Choroid plexus epithelial cell (primary cell): ENCODE data around the gene GPRC5A.

ENCODE experiments used
- DNase-seq: peaks from one replicate; pipeline ENCODE4 v3.0.0-alpha.2; 2010; ENCODE audit warnings: low read depth
- H3K4me3 ChIP-seq: 2 replicates; pipeline ENCODE4 v1.5.1; 2011; ENCODE audit warnings: low read depth, mild to moderate bottlenecking, control low read depth, low read length, moderate library complexity
- CTCF ChIP-seq: conservative IDR thresholded peaks from 2 replicates; pipeline ENCODE4 v1.5.1; 2011; ENCODE audit warnings: low read depth, mild to moderate bottlenecking, control low read depth, inconsistent platforms, low read length, moderate library complexity

The GPRC5A gene

GRCh38 chr12:12939888-12940287 lies 48.5 kb downstream of the GPRC5A start:
- DNase-seq, result no peak
- H3K4me3 ChIP-seq, result no peak overlapping the region
- no peak for TF ChIP-seq CTCF

GRCh38 chr12:12941450-12942350 lies 50.3 kb downstream of the GPRC5A start:
- no peak for TF ChIP-seq CTCF
- DNase-seq, result no peak

GRCh38 chr12:12943586-12944260 lies 52.4 kb downstream of the GPRC5A start:
- H3K4me3 ChIP-seq, result no peak overlapping the region
- no peak for TF ChIP-seq CTCF
- DNase-seq, result peak; percentile 32

More at GRCh38 chr12:12941450-12942350, 50.3 kb downstream of the GPRC5A start:
- H3K4me3 ChIP-seq, result no peak overlapping the region

GRCh38 chr12:12945591-12945990 lies 54.2 kb downstream of the GPRC5A start:
- DNase-seq, result no peak
- H3K4me3 ChIP-seq, result no peak overlapping the region
- no peak for TF ChIP-seq CTCF

- no peak for TF ChIP-seq CTCF
- H3K4me3 ChIP-seq, result no peak overlapping the region
- no peak for DNase-seq
Observed at GRCh38 chr12:12946686-12947355, 55.5 kb downstream of the GPRC5A start.

- TF ChIP-seq CTCF, result no peak
- no peak overlapping the region for H3K4me3 ChIP-seq
- no peak for DNase-seq
Observed at GRCh38 chr12:12947902-12948301, 56.5 kb downstream of the GPRC5A start.
